OCI-LY1 (cell line): ENCODE results near the gene DENND1B.

ENCODE experiments used
- H2AFZ ChIP-seq: fragments of 200-600 bp; sonication (generic), shearing (Covaris generic); 2 replicates; pipeline ENCODE4 v1.6.0; 2014; ENCODE audit warnings: antibody characterized with exemption, mild to moderate bottlenecking, low read length
- H3F3A ChIP-seq: fragments of 200-600 bp; sonication (generic), shearing (Covaris generic); 2 replicates; pipeline ENCODE4 v1.6.0; 2014; ENCODE audit warnings: mild to moderate bottlenecking, antibody characterized with exemption, low read length, moderate library complexity; ENCODE audit not compliant: insufficient read depth
- H3K27ac ChIP-seq: fragments of 200-600 bp; sonication (generic); 2 replicates; pipeline ENCODE4 v1.5.1; 2014; ENCODE audit warnings: low read length, mixed run types, mild to moderate bottlenecking, low read depth; ENCODE audit not compliant: poor library complexity, severe bottlenecking
- H3K27me3 ChIP-seq: fragments of 200-600 bp; sonication (generic); 2 replicates; pipeline ENCODE4 v1.6.0; 2014; ENCODE audit warnings: antibody characterized with exemption, mild to moderate bottlenecking, low read length, moderate library complexity; ENCODE audit not compliant: insufficient read depth
- H3K36me3 ChIP-seq: fragments of 200-600 bp; sonication (generic); 2 replicates; pipeline ENCODE4 v1.6.1; 2014; ENCODE audit warnings: mild to moderate bottlenecking, antibody characterized with exemption, low read length, moderate library complexity, mixed read lengths; ENCODE audit not compliant: insufficient read depth
- H3K4me1 ChIP-seq: fragments of 200-600 bp; sonication (generic); 2 replicates; pipeline ENCODE4 v1.5.1; 2014; ENCODE audit warnings: mild to moderate bottlenecking, low read length, moderate library complexity; ENCODE audit not compliant: insufficient read depth, severe bottlenecking
- H3K4me2 ChIP-seq: fragments of 200-600 bp; sonication (generic), shearing (Covaris generic); 2 replicates; pipeline ENCODE4 v1.6.1; 2014; ENCODE audit warnings: low read length
- H3K4me3 ChIP-seq: fragments of 200-600 bp; sonication (generic); 2 replicates; pipeline ENCODE4 v1.5.1; 2014; ENCODE audit warnings: low read length, low read depth, mild to moderate bottlenecking, mixed read lengths; ENCODE audit not compliant: poor library complexity, severe bottlenecking
- H3K79me2 ChIP-seq: fragments of 200-600 bp; shearing (Covaris generic); 2 replicates; pipeline ENCODE4 v1.6.1; 2016; ENCODE audit warnings: mixed run types, low read length, mixed read lengths; ENCODE audit not compliant: insufficient read depth
- H3K9ac ChIP-seq: fragments of 200-600 bp; sonication (generic), shearing (Covaris generic); 2 replicates; pipeline ENCODE4 v1.6.1; 2014; ENCODE audit warnings: mild to moderate bottlenecking, low read length, mixed read lengths
- H3K9me2 ChIP-seq: fragments of 200-600 bp; sonication (generic), shearing (Covaris generic); 2 replicates; pipeline ENCODE4 v1.6.1; 2014; ENCODE audit warnings: low read depth, mild to moderate bottlenecking, low read length, mixed read lengths
- H3K9me3 ChIP-seq: fragments of 200-600 bp; shearing (Covaris generic); 2 replicates; pipeline ENCODE4 v1.6.1; 2014; ENCODE audit warnings: low read length, mixed read lengths
- H4K20me1 ChIP-seq: fragments of 200-600 bp; sonication (generic), shearing (Covaris generic); 2 replicates; pipeline ENCODE4 v1.6.0; 2016; ENCODE audit warnings: mild to moderate bottlenecking, low read length; ENCODE audit not compliant: insufficient read depth
- CTCF ChIP-seq: fragments of 200-600 bp; sonication (generic), shearing (Covaris generic); IDR thresholded peaks from 2 replicates; pipeline ENCODE4 v1.5.1; 2017; ENCODE audit warnings: mild to moderate bottlenecking, antibody characterized with exemption, low read length, moderate library complexity, mixed read lengths
- EZH2 ChIP-seq: fragments of 200-600 bp; sonication (generic), shearing (Covaris generic); IDR thresholded peaks from 2 replicates; pipeline ENCODE4 v1.8.0; 2017; ENCODE audit warnings: borderline replicate concordance, mixed run types, mild to moderate bottlenecking, antibody characterized with exemption, low read length, moderate library complexity, mixed read lengths

DENND1B gene

GRCh38 chr1:197567442-197567841 is 207.8 kb downstream of the DENND1B start:
- H3K36me3 ChIP-seq = peaks cover 5% of the 10 kb centered on the region; the same call in 1 of the 2 replicates
- H3K9me2 ChIP-seq = no peaks in the 10 kb centered on the region
- H3K9me3 ChIP-seq = peaks cover 14% of the 10 kb centered on the region
- H3K27ac ChIP-seq = no peak overlapping the region
- H4K20me1 ChIP-seq = no peaks in the 10 kb centered on the region
- no peaks in the 10 kb centered on the region for H3K79me2 ChIP-seq
- H2AFZ ChIP-seq = no peak overlapping the region
- no peak overlapping the region for H3K9ac ChIP-seq
- no peaks in the 10 kb centered on the region for H3K4me1 ChIP-seq
- H3F3A ChIP-seq = no peaks in the 10 kb centered on the region
- H3K27me3 ChIP-seq = no peaks in the 10 kb centered on the region
- H3K4me2 ChIP-seq = no peak overlapping the region
- no peak for TF ChIP-seq CTCF
- TF ChIP-seq EZH2 = no peak
- no peak overlapping the region for H3K4me3 ChIP-seq

GRCh38 chr1:197561041-197561440 is 214.2 kb downstream of the DENND1B start:
- H3K9me3 ChIP-seq = no peaks in the 10 kb centered on the region
- H3K9me2 ChIP-seq = no peaks in the 10 kb centered on the region
- H3K9ac ChIP-seq = no peak overlapping the region
- H3K27ac ChIP-seq = no peak overlapping the region
- H2AFZ ChIP-seq = no peak overlapping the region
- no peaks in the 10 kb centered on the region for H3K4me1 ChIP-seq
- H3K4me2 ChIP-seq = no peak overlapping the region
- no peak for TF ChIP-seq CTCF
- TF ChIP-seq EZH2 = no peak
- no peaks in the 10 kb centered on the region for H3K79me2 ChIP-seq
- H3K4me3 ChIP-seq = no peak overlapping the region
- H3K36me3 ChIP-seq = no peaks in the 10 kb centered on the region
- no peaks in the 10 kb centered on the region for H3K27me3 ChIP-seq
- no peaks in the 10 kb centered on the region for H3F3A ChIP-seq
- no peaks in the 10 kb centered on the region for H4K20me1 ChIP-seq

- Histone ChIP-seq H3K4me2 (no peak overlapping the region), H3K36me3 (no peaks in the 10 kb centered on the region), H3K27ac (no peak overlapping the region), H3K4me3 (no peak overlapping the region), H3K79me2 (no peaks in the 10 kb centered on the region), H3K9me3 (no peaks in the 10 kb centered on the region), H4K20me1 (no peaks in the 10 kb centered on the region), H2AFZ (no peak overlapping the region), H3K27me3 (no peaks in the 10 kb centered on the region), H3K4me1 (no peaks in the 10 kb centered on the region), H3K9ac (no peak overlapping the region), H3K9me2 (no peaks in the 10 kb centered on the region), H3F3A (no peaks in the 10 kb centered on the region)
- TF ChIP-seq EZH2 (no peak), CTCF (no peak)
These were observed 215.6 kb downstream of the DENND1B start for GRCh38 chr1:197559655-197560054.
